ENCODE data around the gene DCDC1.

The DCDC1 gene, protein sequence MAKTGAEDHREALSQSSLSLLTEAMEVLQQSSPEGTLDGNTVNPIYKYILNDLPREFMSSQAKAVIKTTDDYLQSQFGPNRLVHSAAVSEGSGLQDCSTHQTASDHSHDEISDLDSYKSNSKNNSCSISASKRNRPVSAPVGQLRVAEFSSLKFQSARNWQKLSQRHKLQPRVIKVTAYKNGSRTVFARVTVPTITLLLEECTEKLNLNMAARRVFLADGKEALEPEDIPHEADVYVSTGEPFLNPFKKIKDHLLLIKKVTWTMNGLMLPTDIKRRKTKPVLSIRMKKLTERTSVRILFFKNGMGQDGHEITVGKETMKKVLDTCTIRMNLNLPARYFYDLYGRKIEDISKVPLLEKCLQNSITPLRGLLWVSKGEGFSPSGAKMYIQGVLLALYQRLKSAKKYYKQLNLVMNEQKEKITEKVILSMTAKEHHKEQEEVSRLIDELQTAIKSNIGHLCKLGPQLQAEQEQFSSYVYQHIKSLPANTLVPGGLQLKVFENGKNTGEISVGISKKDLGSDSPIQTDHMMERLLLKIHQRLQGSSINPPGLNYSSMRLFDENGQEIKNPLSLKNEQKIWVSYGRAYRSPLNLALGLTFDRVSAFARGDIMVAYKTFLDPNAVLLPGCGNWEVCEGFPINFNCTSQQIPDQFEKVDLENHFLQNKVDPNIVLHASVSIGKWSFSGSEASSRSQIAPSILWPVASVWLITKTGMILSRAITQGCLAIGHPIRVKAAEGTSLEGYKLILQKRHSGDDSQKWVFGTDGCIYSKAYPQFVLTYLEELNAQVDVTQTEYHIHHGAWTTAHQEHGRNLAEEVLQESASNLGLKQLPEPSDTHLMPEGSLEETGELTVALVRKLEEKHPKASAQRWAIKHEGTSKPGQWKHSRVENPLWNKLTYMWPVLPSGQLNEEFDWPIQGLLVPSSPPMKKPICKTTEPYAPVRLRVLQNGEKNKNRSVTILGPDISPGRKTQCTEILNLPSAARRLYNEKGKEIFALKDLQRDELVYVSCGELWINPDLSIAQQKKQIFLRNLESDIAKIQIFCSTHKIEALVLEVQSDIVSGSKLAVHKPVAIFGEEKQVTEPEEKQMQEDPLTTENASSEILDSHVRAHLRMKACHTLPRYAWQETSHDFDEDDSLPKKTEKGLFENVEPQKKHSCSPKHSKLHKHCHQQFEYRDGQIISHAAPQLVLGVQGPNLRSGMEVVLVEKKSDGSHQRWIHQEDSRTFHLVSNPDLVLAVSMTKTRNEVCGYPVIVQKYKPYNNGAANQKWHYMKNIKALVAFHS (N-terminal part only)

GRCh38 chr11:31369348-31370329 lies at the start of gene DCDC1, which contains the start of gene DNAJC24:
DCDC1 (minus strand) TSS chr11:31369739; CDS start chr11:31328280, 41,459 bp downstream.
DNAJC24 (plus strand) TSS chr11:31369860; CDS start chr11:31370749, 889 bp downstream.
- H3K4me3 ChIP-seq (ENCODE audit: low read length) = peak within 1 kb of the TSS; percentile 95
- H3K36me3 ChIP-seq (ENCODE audit: insufficient read depth, low read length) = peaks cover 3% of the 10 kb centered on the region
- H3K9me3 ChIP-seq (ENCODE audit: low read length) = no peaks in the 10 kb centered on the region
- H3K4me1 ChIP-seq (ENCODE audit: insufficient read depth, low read length) = peaks cover 18% of the 10 kb centered on the region
- no peaks in the 10 kb centered on the region for H3K27me3 ChIP-seq (ENCODE audit: insufficient read depth, low read length)
- peak within 1 kb of the TSS; percentile 93 for H2AFZ ChIP-seq (ENCODE audit: low read depth, low read length)

DNA sequence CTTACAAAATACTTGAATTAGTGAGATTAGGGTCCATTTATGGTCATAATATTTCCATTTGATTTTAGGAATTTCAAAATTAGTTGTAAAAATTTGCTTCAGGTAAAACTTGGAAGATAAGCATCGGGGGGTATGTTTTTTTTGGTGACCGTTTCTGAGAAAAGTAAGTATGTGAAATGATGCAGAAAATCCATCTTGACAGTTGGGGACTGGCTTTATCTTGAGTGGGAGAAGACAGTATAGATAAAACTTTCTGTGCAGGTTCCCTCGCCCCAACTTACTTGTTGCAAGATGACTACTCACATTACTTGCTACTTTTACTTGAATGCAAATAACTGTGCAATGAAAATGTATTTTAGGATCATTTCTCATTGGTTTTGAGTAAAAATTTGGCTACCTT lies 49.6 kb upstream of the DCDC1 start:
- peaks cover 29% of the 10 kb centered on the region for H3K4me1 ChIP-seq (ENCODE audit: insufficient read depth, low read length)
- H3K9me3 ChIP-seq (ENCODE audit: low read length) = no peaks in the 10 kb centered on the region
- no peak overlapping the region for H2AFZ ChIP-seq (ENCODE audit: low read depth, low read length)
- no peak overlapping the region for H3K4me3 ChIP-seq (ENCODE audit: low read length)
- H3K27me3 ChIP-seq (ENCODE audit: insufficient read depth, low read length) = no peaks in the 10 kb centered on the region
- peaks cover 6% of the 10 kb centered on the region for H3K36me3 ChIP-seq (ENCODE audit: insufficient read depth, low read length)

GRCh38 chr11:31417816-31418215 lies 48.3 kb upstream of the DCDC1 start:
- no peak overlapping the region for H3K4me3 ChIP-seq (ENCODE audit: low read length)
- H2AFZ ChIP-seq (ENCODE audit: low read depth, low read length) = no peak overlapping the region
- no peaks in the 10 kb centered on the region for H3K27me3 ChIP-seq (ENCODE audit: insufficient read depth, low read length)
- H3K9me3 ChIP-seq (ENCODE audit: low read length) = no peaks in the 10 kb centered on the region
- peaks cover 28% of the 10 kb centered on the region for H3K4me1 ChIP-seq (ENCODE audit: insufficient read depth, low read length)
- H3K36me3 ChIP-seq (ENCODE audit: insufficient read depth, low read length) = peaks cover 6% of the 10 kb centered on the region

- no peaks in the 10 kb centered on the region for H3K27me3 ChIP-seq (ENCODE audit: insufficient read depth, low read length)
- H2AFZ ChIP-seq (ENCODE audit: low read depth, low read length) = no peak overlapping the region
- peaks cover 6% of the 10 kb centered on the region for H3K36me3 ChIP-seq (ENCODE audit: insufficient read depth, low read length)
- H3K4me3 ChIP-seq (ENCODE audit: low read length) = no peak overlapping the region
- no peaks in the 10 kb centered on the region for H3K9me3 ChIP-seq (ENCODE audit: low read length)
- H3K4me1 ChIP-seq (ENCODE audit: insufficient read depth, low read length) = peaks cover 24% of the 10 kb centered on the region
Measured at GRCh38 chr11:31417357-31417756, 47.8 kb upstream of the DCDC1 start.

GRCh38 chr11:31415435-31415834 lies 45.9 kb upstream of the DCDC1 start:
- Histone ChIP-seq H3K27me3 (ENCODE audit: insufficient read depth, low read length) (no peaks in the 10 kb centered on the region), H2AFZ (ENCODE audit: low read depth, low read length) (no peak overlapping the region), H3K36me3 (ENCODE audit: insufficient read depth, low read length) (peaks cover 6% of the 10 kb centered on the region), H3K9me3 (ENCODE audit: low read length) (no peaks in the 10 kb centered on the region), H3K4me1 (ENCODE audit: insufficient read depth, low read length) (peaks cover 8% of the 10 kb centered on the region), H3K4me3 (ENCODE audit: low read length) (no peak overlapping the region)

- Histone ChIP-seq H3K36me3 (ENCODE audit: insufficient read depth, low read length) (peaks cover 6% of the 10 kb centered on the region), H3K4me1 (ENCODE audit: insufficient read depth, low read length) (peaks cover 8% of the 10 kb centered on the region), H3K9me3 (ENCODE audit: low read length) (no peaks in the 10 kb centered on the region), H2AFZ (ENCODE audit: low read depth, low read length) (no peak overlapping the region), H3K4me3 (ENCODE audit: low read length) (no peak overlapping the region), H3K27me3 (ENCODE audit: insufficient read depth, low read length) (no peaks in the 10 kb centered on the region)
Measured at GRCh38 chr11:31414338-31414737, 44.8 kb upstream of the DCDC1 start.

DNA sequence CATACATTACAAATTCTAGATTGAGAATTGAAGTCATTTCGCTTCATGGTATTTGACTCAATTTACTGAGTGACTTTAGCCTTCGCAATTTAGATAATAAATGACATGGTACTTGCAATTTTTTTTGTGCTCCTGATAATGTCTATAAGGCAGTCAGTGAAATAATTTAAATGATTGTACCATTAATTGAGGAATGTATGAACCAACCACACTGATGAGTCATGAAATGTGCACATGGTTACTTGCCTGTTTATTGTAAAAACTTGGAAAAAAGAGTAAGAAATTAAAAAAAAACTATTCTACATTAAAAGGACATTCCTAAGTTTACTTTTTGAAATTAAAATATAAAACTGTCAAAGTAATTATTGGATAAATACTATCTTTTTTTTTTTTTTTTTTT lies 43.4 kb upstream of the DCDC1 start:
- H2AFZ ChIP-seq (ENCODE audit: low read depth, low read length) = no peak overlapping the region
- H3K4me3 ChIP-seq (ENCODE audit: low read length) = no peak overlapping the region
- peaks cover 8% of the 10 kb centered on the region for H3K4me1 ChIP-seq (ENCODE audit: insufficient read depth, low read length)
- H3K27me3 ChIP-seq (ENCODE audit: insufficient read depth, low read length) = no peaks in the 10 kb centered on the region
- no peaks in the 10 kb centered on the region for H3K9me3 ChIP-seq (ENCODE audit: low read length)
- peaks cover 8% of the 10 kb centered on the region for H3K36me3 ChIP-seq (ENCODE audit: insufficient read depth, low read length)

- H3K36me3 ChIP-seq (ENCODE audit: insufficient read depth, low read length) = peaks cover 2% of the 10 kb centered on the region
- no peaks in the 10 kb centered on the region for H3K27me3 ChIP-seq (ENCODE audit: insufficient read depth, low read length)
- no peak overlapping the region for H3K4me3 ChIP-seq (ENCODE audit: low read length)
- no peaks in the 10 kb centered on the region for H3K4me1 ChIP-seq (ENCODE audit: insufficient read depth, low read length)
- no peaks in the 10 kb centered on the region for H3K9me3 ChIP-seq (ENCODE audit: low read length)
- H2AFZ ChIP-seq (ENCODE audit: low read depth, low read length) = no peak overlapping the region
Measured at GRCh38 chr11:31408201-31408600, 38.7 kb upstream of the DCDC1 start.

GRCh38 chr11:31404614-31405013 lies 35.1 kb upstream of the DCDC1 start:
- Histone ChIP-seq H3K9me3 (ENCODE audit: low read length) (no peaks in the 10 kb centered on the region), H3K27me3 (ENCODE audit: insufficient read depth, low read length) (no peaks in the 10 kb centered on the region), H2AFZ (ENCODE audit: low read depth, low read length) (no peak overlapping the region), H3K36me3 (ENCODE audit: insufficient read depth, low read length) (peaks cover 2% of the 10 kb centered on the region), H3K4me1 (ENCODE audit: insufficient read depth, low read length) (no peaks in the 10 kb centered on the region), H3K4me3 (ENCODE audit: low read length) (no peak overlapping the region)

DNA sequence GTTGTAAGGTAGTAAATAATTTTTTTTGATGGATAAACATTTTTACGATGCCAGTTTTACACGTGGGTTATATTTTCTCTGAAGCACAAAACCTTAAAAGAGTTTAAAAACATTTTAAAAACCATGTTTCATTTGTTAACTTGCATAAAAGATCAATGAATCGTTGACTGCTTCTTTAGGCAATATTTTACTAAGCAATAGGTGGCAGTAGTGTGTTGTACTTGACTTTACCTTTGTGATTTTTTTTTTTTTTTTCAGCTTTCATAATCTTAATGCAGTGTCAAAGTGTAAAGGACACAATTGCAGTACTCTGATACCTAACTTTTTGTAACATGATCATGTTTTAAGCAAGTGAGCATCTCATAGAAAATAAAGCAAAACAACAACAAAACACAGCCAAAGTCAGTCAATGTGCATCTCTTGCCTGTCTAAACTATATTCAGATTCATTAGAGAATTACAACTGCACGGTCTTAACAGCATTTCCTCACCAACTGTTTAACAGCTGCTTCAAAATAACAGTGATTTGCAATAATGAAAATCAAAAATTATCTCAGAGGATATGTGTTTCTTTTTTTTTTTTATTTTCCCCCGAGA lies 27.8 kb upstream of the DCDC1 start:
- Histone ChIP-seq H3K4me1 (ENCODE audit: insufficient read depth, low read length) (no peaks in the 10 kb centered on the region), H3K27me3 (ENCODE audit: insufficient read depth, low read length) (no peaks in the 10 kb centered on the region), H2AFZ (ENCODE audit: low read depth, low read length) (no peak overlapping the region), H3K36me3 (ENCODE audit: insufficient read depth, low read length) (peaks cover 5% of the 10 kb centered on the region), H3K9me3 (ENCODE audit: low read length) (peaks cover 15% of the 10 kb centered on the region), H3K4me3 (ENCODE audit: low read length) (no peak overlapping the region)

GRCh38 chr11:31387379-31387778 lies 17.8 kb upstream of the DCDC1 start:
- no peak overlapping the region for H2AFZ ChIP-seq (ENCODE audit: low read depth, low read length)
- no peak overlapping the region for H3K4me3 ChIP-seq (ENCODE audit: low read length)
- H3K36me3 ChIP-seq (ENCODE audit: insufficient read depth, low read length) = peaks cover 10% of the 10 kb centered on the region
- peaks cover 9% of the 10 kb centered on the region for H3K4me1 ChIP-seq (ENCODE audit: insufficient read depth, low read length)
- peaks cover 5% of the 10 kb centered on the region for H3K9me3 ChIP-seq (ENCODE audit: low read length)
- H3K27me3 ChIP-seq (ENCODE audit: insufficient read depth, low read length) = no peaks in the 10 kb centered on the region

Measured in neuron (in vitro differentiated cells).